ENCODE results near the gene MCEE.
A peak's percentile ranks its signal among the peaks of the same experiment; 100 is the strongest.

The MCEE gene

GRCh38 chr2:71074893-71075395, 55.1 kb downstream of the MCEE start:
- no peak for DNase-seq

- DNase-seq = no peak
Measured at GRCh38 chr2:71073475-71073874, 56.6 kb downstream of the MCEE start.

GRCh38 chr2:71072492-71072891, 57.5 kb downstream of the MCEE start:
- DNase-seq = no peak

- DNase-seq = peak; percentile 60
Measured at GRCh38 chr2:71071681-71072398, 58.2 kb downstream of the MCEE start.

GRCh38 chr2:71070294-71071093, 59.5 kb downstream of the MCEE start:
- DNase-seq = no peak

- DNase-seq = no peak
Measured at GRCh38 chr2:71069376-71069775, 60.7 kb downstream of the MCEE start.

- DNase-seq = peak; percentile 98
Measured at GRCh38 chr2:71068218-71069035, 61.6 kb downstream of the MCEE start, which contains the start of gene NAGK. Gene NAGK (plus strand): TSS chr2:71068648. CDS start chr2:71068684, 36 bp downstream.

- DNase-seq = no peak
Measured at GRCh38 chr2:71067567-71068217, 62.3 kb downstream of the MCEE start.

- DNase-seq = no peak
Measured at GRCh38 chr2:71066856-71067255, 63.2 kb downstream of the MCEE start.

- DNase-seq = no peak
Measured at GRCh38 chr2:71064754-71065621, 65.0 kb downstream of the MCEE start.

- DNase-seq = no peak
Measured at GRCh38 chr2:71064110-71064611, 65.9 kb downstream of the MCEE start.

GRCh38 chr2:71063216-71063615, 66.8 kb downstream of the MCEE start:
- DNase-seq = no peak

GRCh38 chr2:71060871-71061270, 69.2 kb downstream of the MCEE start:
- DNase-seq = no peak

- DNase-seq = no peak
Measured at GRCh38 chr2:71060211-71060610, 69.8 kb downstream of the MCEE start.
